H9 (cell line): ENCODE data around the gene MOAP1. TPM values are rescaled to one million over a fixed set of nuclear protein-coding genes. Genes with fewer than 3 reads are reported as not detected.
A peak's percentile ranks its signal among the peaks of the same experiment; 100 is the strongest.

Experiments used
- DNase-seq: peaks from one replicate; pipeline ENCODE4 v3.0.0-alpha.2; 2017
- H2AFZ ChIP-seq: one replicate; pipeline ENCODE4 v1.6.1; 2013; ENCODE audit warnings: mild to moderate bottlenecking, low read length, control low read depth, moderate library complexity
- H2AK5ac ChIP-seq: 2 replicates; pipeline ENCODE4 v1.6.1; 2013; ENCODE audit warnings: low read length, control low read depth, mixed read lengths; ENCODE audit not compliant: insufficient read length
- H2BK120ac ChIP-seq: one replicate; pipeline ENCODE4 v1.6.1; 2013; ENCODE audit warnings: low read depth, mild to moderate bottlenecking, low read length, control low read depth, inconsistent platforms; ENCODE audit not compliant: poor library complexity, severe bottlenecking
- H2BK12ac ChIP-seq: 2 replicates; pipeline ENCODE4 v1.6.1; 2013; ENCODE audit warnings: low read length, control low read depth, mixed read lengths, low read depth; ENCODE audit not compliant: insufficient read length
- H2BK15ac ChIP-seq: 2 replicates; pipeline ENCODE4 v1.6.1; 2013; ENCODE audit warnings: low read depth, low read length, control low read depth
- H2BK20ac ChIP-seq: one replicate; pipeline ENCODE4 v1.6.1; 2013; ENCODE audit warnings: low read depth, mild to moderate bottlenecking, low read length, control low read depth, inconsistent platforms; ENCODE audit not compliant: poor library complexity, severe bottlenecking
- H2BK5ac ChIP-seq: 2 replicates; pipeline ENCODE4 v1.6.1; 2013; ENCODE audit warnings: low read length, control low read depth, mixed read lengths; ENCODE audit not compliant: insufficient read length
- H3K14ac ChIP-seq: 2 replicates; pipeline ENCODE4 v1.6.1; 2013; ENCODE audit warnings: low read length, control low read depth; ENCODE audit not compliant: insufficient read depth
- H3K18ac ChIP-seq: 2 replicates; pipeline ENCODE4 v1.6.1; 2013; ENCODE audit warnings: low read depth, mild to moderate bottlenecking, mixed read lengths, low read length, control low read depth; ENCODE audit not compliant: insufficient read length
- H3K23ac ChIP-seq: 2 replicates; pipeline ENCODE4 v1.6.1; 2013; ENCODE audit warnings: low read length, control low read depth, mixed read lengths, low read depth; ENCODE audit not compliant: insufficient read length
- H3K23me2 ChIP-seq: 2 replicates; pipeline ENCODE4 v1.6.1; 2013; ENCODE audit warnings: low read depth, mild to moderate bottlenecking, mixed read lengths, low read length, control low read depth; ENCODE audit not compliant: insufficient read length, poor library complexity, severe bottlenecking
- H3K27ac ChIP-seq: 2 replicates; pipeline ENCODE4 v1.5.1; 2013; ENCODE audit warnings: low read length, control low read depth, mixed read lengths, low read depth; ENCODE audit not compliant: insufficient read length
- H3K27me3 ChIP-seq: 2 replicates; pipeline ENCODE4 v1.6.1; 2013; ENCODE audit warnings: low read length, control low read depth, inconsistent platforms; ENCODE audit not compliant: insufficient read depth
- H3K4ac ChIP-seq: 2 replicates; pipeline ENCODE4 v1.6.1; 2013; ENCODE audit warnings: low read depth, mild to moderate bottlenecking, control low read depth, inconsistent platforms, low read length, moderate library complexity
- H3K4me1 ChIP-seq: 2 replicates; pipeline ENCODE4 v1.6.1; 2013; ENCODE audit warnings: low read length, control low read depth, inconsistent platforms; ENCODE audit not compliant: insufficient read depth
- H3K4me2 ChIP-seq: 2 replicates; pipeline ENCODE4 v1.6.1; 2013; ENCODE audit warnings: low read length, control low read depth, mixed read lengths; ENCODE audit not compliant: insufficient read length, insufficient read depth
- H3K56ac ChIP-seq: 2 replicates; pipeline ENCODE4 v1.6.1; 2013; ENCODE audit warnings: low read depth, mild to moderate bottlenecking, mixed read lengths, low read length, control low read depth; ENCODE audit not compliant: insufficient read length
- H3K79me1 ChIP-seq: 2 replicates; pipeline ENCODE4 v1.6.1; 2013; ENCODE audit warnings: low read depth, mild to moderate bottlenecking, moderate library complexity, low read length, control low read depth, inconsistent platforms; ENCODE audit not compliant: insufficient read depth, poor library complexity, severe bottlenecking
- H3K79me2 ChIP-seq: 2 replicates; pipeline ENCODE4 v1.6.1; 2013; ENCODE audit warnings: low read length, control low read depth, inconsistent platforms; ENCODE audit not compliant: insufficient read depth
- H3K9ac ChIP-seq: 2 replicates; pipeline ENCODE4 v1.6.1; 2013; ENCODE audit warnings: low read length, control low read depth, mixed read lengths; ENCODE audit not compliant: insufficient read length; ENCODE audit errors: extremely low read depth
- H3K9me3 ChIP-seq: one replicate; pipeline ENCODE4 v1.6.1; 2013; ENCODE audit warnings: low read depth, low read length, inconsistent platforms; ENCODE audit not compliant: control insufficient read depth
- H3T11ph ChIP-seq: one replicate; pipeline ENCODE4 v1.6.1; 2013; ENCODE audit warnings: mild to moderate bottlenecking, low read length, control low read depth, inconsistent platforms
- H4K20me1 ChIP-seq: one replicate; pipeline ENCODE4 v1.6.1; 2013; ENCODE audit not compliant: control insufficient read depth, insufficient read length, insufficient read depth
- H4K5ac ChIP-seq: 2 replicates; pipeline ENCODE4 v1.6.1; 2013; ENCODE audit warnings: low read depth, mild to moderate bottlenecking, mixed read lengths, low read length, control low read depth; ENCODE audit not compliant: insufficient read length
- H4K8ac ChIP-seq: replicated peaks from 2 replicates; pipeline ENCODE4 v1.6.1; 2013; ENCODE audit warnings: low read length, control low read depth, mixed read lengths, low read depth; ENCODE audit not compliant: insufficient read length
- H4K91ac ChIP-seq: 2 replicates; pipeline ENCODE4 v1.6.1; 2013; ENCODE audit warnings: low read depth, mild to moderate bottlenecking, moderate library complexity, mixed read lengths, low read length, control low read depth; ENCODE audit not compliant: insufficient read length
- H3K27ac Mint-ChIP-seq, 3 experiments: 2 replicates in 2 of 3; 3 replicates in 1 of 3; pipeline ENCODE4 v1.8.0; 2020 to 2021; ENCODE audit warnings: mixed read lengths in 3 of 3, mild to moderate bottlenecking in 1 of 3, moderate library complexity in 1 of 3
- H3K27me3 Mint-ChIP-seq: 2 replicates; pipeline ENCODE4 v1.8.0; 2021; ENCODE audit warnings: low read depth, mild to moderate bottlenecking, moderate library complexity, mixed read lengths
- H3K36me3 Mint-ChIP-seq, 3 experiments: 2 replicates in 2 of 3; 3 replicates in 1 of 3; pipeline ENCODE4 v1.8.0; 2020 to 2021; ENCODE audit warnings: low read depth in 3 of 3, mixed read lengths in 3 of 3; ENCODE audit not compliant: insufficient read depth in 1 of 3
- H3K4me1 Mint-ChIP-seq, 2 experiments: 2 replicates each; pipeline ENCODE4 v1.8.0; 2020; ENCODE audit warnings: mixed read lengths in 2 of 2
- H3K4me3 Mint-ChIP-seq, 2 experiments: 2 replicates in 1 of 2; 3 replicates in 1 of 2; pipeline ENCODE4 v1.8.0; 2020 to 2021; ENCODE audit warnings: mild to moderate bottlenecking in 2 of 2, mixed read lengths in 2 of 2, moderate library complexity in 1 of 2
- H3K9me3 Mint-ChIP-seq, 2 experiments: 2 replicates in 1 of 2; 3 replicates in 1 of 2; pipeline ENCODE4 v1.8.0; 2020; ENCODE audit warnings: mild to moderate bottlenecking in 2 of 2, mixed read lengths in 2 of 2, moderate library complexity in 1 of 2
- WGBS: extraction: QIAGEN DNeasy Blood & Tissue Kit; methylation state at CpG from one replicate; pipeline ENCODE4 v1.1.7; 2013; ENCODE audit warnings: missing lambda C conversion rate, low lambda C conversion rate, mixed read lengths; ENCODE audit not compliant: insufficient read length; ENCODE audit errors: extremely low coverage; 5-methylcytosine and 5-hydroxymethylcytosine counted together
- total RNA-seq: library from RNA; stranded (reverse); gene quantifications from 2 replicates; pipeline ENCODE4 v1.2.1, GENCODE V29; 2021
- TF ChIP-seq, protein P1 (sequence below): fragments of 200-600 bp; sonication (generic); conservative IDR thresholded peaks from 3 replicates; pipeline ENCODE4 v1.8.0; 2021; ENCODE audit warnings: antibody characterized with exemption, mild to moderate bottlenecking

The MOAP1 gene
- total RNA-seq, 1 experiment from 2014 or later: 13.6 TPM

DNA sequence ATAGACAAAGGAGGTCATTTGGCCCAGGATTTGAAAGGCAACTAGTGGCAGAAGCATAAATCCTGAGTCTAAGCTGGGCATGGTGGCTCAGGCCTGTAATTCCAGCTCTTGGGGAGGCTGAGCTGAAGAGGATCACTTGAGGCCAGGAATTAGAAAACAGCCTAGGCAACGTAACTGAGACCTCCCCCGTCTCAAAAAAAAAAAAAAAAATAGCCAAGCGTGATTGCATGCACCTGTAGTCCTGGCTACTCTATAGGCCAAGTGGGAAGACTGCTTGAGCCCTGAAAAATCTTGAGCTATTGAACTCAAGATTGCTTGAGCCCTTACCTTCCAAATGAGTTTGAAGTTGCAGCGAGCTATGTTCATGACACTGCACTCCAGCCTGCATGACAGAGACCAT is 14.3 kb upstream of the MOAP1 start:
- 0 out of 7 replicates have a peak overlapping the region, but pooled peaks of 1 of the 3 experiments have one; percentile 16 for H3K27ac Mint-ChIP-seq

More for the DNA sequence above, 14.3 kb upstream of the MOAP1 start:
- Mint-ChIP-seq H3K9me3 (no peaks in the 10 kb centered on the region), H3K4me3 (no peak overlapping the region), H3K4me1 (no peaks in the 10 kb centered on the region), H3K27me3 (no peaks in the 10 kb centered on the region), H3K36me3 (no peaks in the 10 kb centered on the region)
- Histone ChIP-seq H2BK20ac (no peak overlapping the region), H3K27me3 (no peaks in the 10 kb centered on the region; the same call in 1 of the 2 replicates), H4K5ac (no peak overlapping the region), H2BK15ac (no peak overlapping the region), H3K4me1 (no peaks in the 10 kb centered on the region), H2AFZ (no peak overlapping the region), H2BK5ac (no peak overlapping the region), H3K79me1 (no peaks in the 10 kb centered on the region), H3K79me2 (no peaks in the 10 kb centered on the region), H4K8ac (no peak overlapping the region), H3K27ac (no peak overlapping the region), H3K14ac (no peak overlapping the region), H4K20me1 (no peaks in the 10 kb centered on the region), H3K23me2 (no peaks in the 10 kb centered on the region), H3T11ph (no peak overlapping the region), H2BK120ac (no peak overlapping the region), H3K4me2 (no peak overlapping the region), H3K18ac (no peak overlapping the region), H4K91ac (no peak overlapping the region), H2BK12ac (no peak overlapping the region), H2AK5ac (no peak overlapping the region), H3K9me3 (no peaks in the 10 kb centered on the region), H3K23ac (no peak overlapping the region), H3K4ac (no peak overlapping the region), H3K9ac (no peak overlapping the region), H3K56ac (no peak overlapping the region)
- no peak for DNase-seq
- WGBS: no CpG with 5 or more reads among the region's 4 CpGs
- TF ChIP-seq, protein P1, sequence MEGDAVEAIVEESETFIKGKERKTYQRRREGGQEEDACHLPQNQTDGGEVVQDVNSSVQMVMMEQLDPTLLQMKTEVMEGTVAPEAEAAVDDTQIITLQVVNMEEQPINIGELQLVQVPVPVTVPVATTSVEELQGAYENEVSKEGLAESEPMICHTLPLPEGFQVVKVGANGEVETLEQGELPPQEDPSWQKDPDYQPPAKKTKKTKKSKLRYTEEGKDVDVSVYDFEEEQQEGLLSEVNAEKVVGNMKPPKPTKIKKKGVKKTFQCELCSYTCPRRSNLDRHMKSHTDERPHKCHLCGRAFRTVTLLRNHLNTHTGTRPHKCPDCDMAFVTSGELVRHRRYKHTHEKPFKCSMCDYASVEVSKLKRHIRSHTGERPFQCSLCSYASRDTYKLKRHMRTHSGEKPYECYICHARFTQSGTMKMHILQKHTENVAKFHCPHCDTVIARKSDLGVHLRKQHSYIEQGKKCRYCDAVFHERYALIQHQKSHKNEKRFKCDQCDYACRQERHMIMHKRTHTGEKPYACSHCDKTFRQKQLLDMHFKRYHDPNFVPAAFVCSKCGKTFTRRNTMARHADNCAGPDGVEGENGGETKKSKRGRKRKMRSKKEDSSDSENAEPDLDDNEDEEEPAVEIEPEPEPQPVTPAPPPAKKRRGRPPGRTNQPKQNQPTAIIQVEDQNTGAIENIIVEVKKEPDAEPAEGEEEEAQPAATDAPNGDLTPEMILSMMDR: no peak
